Liver (tissue), 9 donors: Measurements from ENCODE around the gene SH3PXD2B. TPM values are rescaled to one million over a fixed set of nuclear protein-coding genes. Genes with fewer than 3 reads are reported as not detected.

ENCODE experiments used
- DNase-seq: peaks from one replicate; pipeline ENCODE4 v3.0.0-alpha.2; 2017; ENCODE audit warnings: low spot score
- H3K27ac ChIP-seq, 2 donors: one replicate each; pipeline ENCODE4 v1.7.0; 2013; ENCODE audit warnings: inconsistent platforms in 2 of 2, low read length in 2 of 2, control low read depth in 1 of 2, low read depth in 1 of 2, mild to moderate bottlenecking in 1 of 2
- H3K27me3 ChIP-seq, 4 donors: one replicate each; pipeline versions ENCODE4 v1.6.1 to v1.7.0; 2013; ENCODE audit warnings: low read length in 3 of 4, inconsistent platforms in 1 of 4, mild to moderate bottlenecking in 1 of 4, moderate library complexity in 1 of 4; ENCODE audit not compliant: control insufficient read depth in 4 of 4, insufficient read depth in 4 of 4
- H3K36me3 ChIP-seq, 4 donors: one replicate each; pipeline versions ENCODE4 v1.6.1 to v1.7.0; 2013; ENCODE audit warnings: low read length in 3 of 4, mild to moderate bottlenecking in 3 of 4, low read depth in 1 of 4, moderate library complexity in 1 of 4; ENCODE audit not compliant: control insufficient read depth in 4 of 4, insufficient read depth in 3 of 4
- H3K4me1 ChIP-seq, 4 donors: one replicate each; pipeline versions ENCODE4 v1.6.1 to v1.7.0; 2013; ENCODE audit warnings: low read length in 3 of 4, mild to moderate bottlenecking in 3 of 4, moderate library complexity in 1 of 4; ENCODE audit not compliant: control insufficient read depth in 4 of 4, insufficient read depth in 4 of 4
- H3K4me3 ChIP-seq, 3 donors: one replicate each; pipeline versions ENCODE4 v1.6.1 to v1.7.0; 2013; ENCODE audit warnings: low read length in 3 of 3, control low read depth in 1 of 3, low read depth in 1 of 3, mild to moderate bottlenecking in 1 of 3
- H3K9ac ChIP-seq, 2 donors: one replicate each; pipeline ENCODE4 v1.7.0; 2013; ENCODE audit warnings: low read length in 2 of 2, mild to moderate bottlenecking in 2 of 2, moderate library complexity in 2 of 2, control low read depth in 1 of 2, low read depth in 1 of 2
- H3K9me3 ChIP-seq, 4 donors: one replicate each; pipeline versions ENCODE4 v1.6.1 to v1.7.0; 2013; ENCODE audit warnings: low read length in 3 of 4; ENCODE audit not compliant: control insufficient read depth in 4 of 4
- CTCF ChIP-seq: fragments of 150-350 bp; IDR thresholded peaks from 2 replicates; pipeline ENCODE4 v1.5.1; 2017; ENCODE audit warnings: improper control_type of control experiment, low read depth, low read length; ENCODE audit not compliant: missing input control
- EGR1 ChIP-seq, 2 donors: IDR thresholded peaks; 2 replicates each; pipeline ENCODE4 v1.6.1; 2016 to 2018; ENCODE audit warnings: antibody characterized with exemption in 2 of 2, low read depth in 2 of 2
- FOXA1 ChIP-seq: IDR thresholded peaks from 2 replicates; pipeline ENCODE4 v1.6.1; 2016; ENCODE audit warnings: antibody characterized with exemption
- FOXA2 ChIP-seq: IDR thresholded peaks from 2 replicates; pipeline ENCODE4 v1.6.1; 2016; ENCODE audit warnings: antibody characterized with exemption
- HNF4A ChIP-seq, 2 donors: conservative IDR thresholded peaks; 2 replicates each; pipeline ENCODE4 v1.6.1; 2016; ENCODE audit warnings: antibody characterized with exemption in 2 of 2, mild to moderate bottlenecking in 2 of 2
- HNF4G ChIP-seq: IDR thresholded peaks from 2 replicates; pipeline ENCODE4 v1.6.1; 2016; ENCODE audit warnings: antibody characterized with exemption
- RAD21 ChIP-seq, 2 donors: IDR thresholded peaks; 2 replicates each; pipeline ENCODE4 v1.6.1; 2016; ENCODE audit warnings: antibody characterized with exemption in 2 of 2, mild to moderate bottlenecking in 2 of 2
- REST ChIP-seq: IDR thresholded peaks from 2 replicates; pipeline ENCODE4 v1.6.1; 2016; ENCODE audit warnings: antibody characterized with exemption, mild to moderate bottlenecking
- RXRA ChIP-seq, 2 donors: IDR thresholded peaks; 2 replicates each; pipeline ENCODE4 v1.6.1; 2017 to 2018; ENCODE audit warnings: antibody characterized with exemption in 2 of 2, mild to moderate bottlenecking in 1 of 2
- SP1 ChIP-seq: IDR thresholded peaks from 2 replicates; pipeline ENCODE4 v1.6.1; 2018; ENCODE audit warnings: antibody characterized with exemption, mild to moderate bottlenecking
- TAF1 ChIP-seq: conservative IDR thresholded peaks from 2 replicates; pipeline ENCODE4 v1.6.1; 2016; ENCODE audit warnings: antibody characterized with exemption, mild to moderate bottlenecking
- YY1 ChIP-seq: IDR thresholded peaks from 2 replicates; pipeline ENCODE4 v1.6.1; 2016; ENCODE audit warnings: antibody characterized with exemption, mild to moderate bottlenecking
- ZBTB33 ChIP-seq: IDR thresholded peaks from 2 replicates; pipeline ENCODE4 v1.6.1; 2016; ENCODE audit warnings: antibody characterized with exemption
- WGBS: extraction: QIAGEN DNeasy Blood & Tissue Kit; methylation state at CpG from one replicate; pipeline ENCODE4 v1.1.7; 2013; 5-methylcytosine and 5-hydroxymethylcytosine counted together
- polyA plus RNA-seq, 2 donors: library from polyadenylated mRNA; stranded (reverse) in 1 of 2; unstranded in 1 of 2; fragments of 200-250 nt in 1 of 2; fragments of >200 nt in 1 of 2; fragmentation: Nextera tagmentation in 1 of 2; extraction: Ambion mirVana in 1 of 2; gene quantifications; one replicate each; pipeline versions ENCODE4 v1.2.1 to v1.2.3, GENCODE V29; 2013 to 2015
- total RNA-seq, 2 donors: library from RNA; depleted of rRNA; stranded (reverse); fragments of >200 nt; gene quantifications; one replicate each; pipeline ENCODE4 v1.2.3, GENCODE V29; 2014
- TF ChIP-seq, protein P1 (sequence below): IDR thresholded peaks from 2 replicates; pipeline ENCODE4 v1.6.1; 2016; ENCODE audit warnings: antibody characterized with exemption
- donor health status: healthy.
- donor health status: healthy.
- donor health status: healthy.
- donor health status: healthy.
- donor health status: healthy.

The SH3PXD2B gene
- total and polyA plus RNA-seq, 4 donors: 1.1 to 3.3 (median 2.2) TPM

DNA sequence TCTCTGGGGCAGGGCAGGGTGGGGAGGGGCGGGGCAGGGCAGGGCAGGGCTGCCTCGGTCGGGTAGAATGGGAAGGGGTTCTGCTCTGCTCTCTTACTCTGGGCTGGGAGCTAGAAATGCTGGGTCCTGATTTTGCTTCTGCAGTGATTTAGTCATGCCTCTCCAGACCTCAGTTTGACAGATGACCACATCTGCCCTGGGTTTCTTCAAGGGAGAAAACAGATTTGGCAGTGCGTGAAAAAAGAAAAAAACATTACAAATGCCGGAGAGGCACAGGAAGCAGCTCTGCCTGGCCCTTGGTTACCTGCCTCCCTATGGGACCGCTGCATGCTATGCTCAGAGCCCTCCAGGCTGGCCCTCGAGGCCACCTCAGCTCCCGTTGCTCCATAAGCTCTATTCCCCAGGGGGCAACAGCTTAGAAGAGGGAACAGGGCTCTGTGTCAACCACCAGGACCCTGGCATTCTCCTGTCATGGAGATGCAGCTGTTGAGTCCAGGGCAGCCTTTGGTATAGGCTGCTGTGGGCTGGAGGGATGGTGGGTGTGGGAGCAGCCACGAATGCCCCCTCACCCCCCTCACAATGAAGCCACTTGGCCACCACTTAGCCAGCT, 117.5 kb downstream of the SH3PXD2B start:
- Histone ChIP-seq H3K9me3 (no peaks in the 10 kb centered on the region), H3K4me1 (no peaks in the 10 kb centered on the region), H3K36me3 (no peaks in the 10 kb centered on the region), H3K27me3 (no peaks in the 10 kb centered on the region), H3K27ac (no peak overlapping the region), H3K4me3 (no peak overlapping the region), H3K9ac (no peak overlapping the region)
- no peak for DNase-seq
- WGBS: 90% methylated on average over 9 of the region's 9 CpGs
- no peak for TF ChIP-seq RXRA (IDR thresholded peaks at IDR 0.05)
- TF ChIP-seq SP1: no peak
- no peak for TF ChIP-seq RAD21 (IDR thresholded peaks at IDR 0.05)
- no peak for TF ChIP-seq ZBTB33
- TF ChIP-seq TAF1: no peak
- TF ChIP-seq CTCF: no peak
- no peak for TF ChIP-seq HNF4G
- TF ChIP-seq, protein P1, sequence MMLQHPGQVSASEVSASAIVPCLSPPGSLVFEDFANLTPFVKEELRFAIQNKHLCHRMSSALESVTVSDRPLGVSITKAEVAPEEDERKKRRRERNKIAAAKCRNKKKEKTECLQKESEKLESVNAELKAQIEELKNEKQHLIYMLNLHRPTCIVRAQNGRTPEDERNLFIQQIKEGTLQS: no peak
- TF ChIP-seq YY1: no peak

GRCh38 chr5:172336264-172336663, 118.1 kb downstream of the SH3PXD2B start:
- no peak for DNase-seq
- H3K4me3 ChIP-seq: no peak overlapping the region

GRCh38 chr5:172335721-172336120, 118.6 kb downstream of the SH3PXD2B start:
- Histone ChIP-seq H3K4me3 (no peak overlapping the region), H3K9me3 (no peaks in the 10 kb centered on the region), H3K36me3 (no peaks in the 10 kb centered on the region), H3K4me1 (no peaks in the 10 kb centered on the region), H3K9ac (no peak overlapping the region), H3K27me3 (no peaks in the 10 kb centered on the region), H3K27ac (no peak overlapping the region)
- WGBS: 91% methylated on average over 4 of the region's 4 CpGs
- DNase-seq: no peak
- TF ChIP-seq REST (no peak), FOXA1 (no peak), FOXA2 (no peak), HNF4A (conservative IDR thresholded peaks at IDR 0.05) (no peak), RAD21 (IDR thresholded peaks at IDR 0.05) (no peak), EGR1 (IDR thresholded peaks at IDR 0.05; ENCODE audit: low read depth in 2 of 2) (no peak), ZBTB33 (no peak)

More at GRCh38 chr5:172336264-172336663, 118.1 kb downstream of the SH3PXD2B start:
- H3K27me3 ChIP-seq: no peaks in the 10 kb centered on the region
- TF ChIP-seq EGR1 (IDR thresholded peaks at IDR 0.05; ENCODE audit: low read depth in 2 of 2): no peak
- TF ChIP-seq SP1: no peak
- no peak for TF ChIP-seq HNF4G
- TF ChIP-seq, protein P1: no peak
- no peak for TF ChIP-seq RAD21 (IDR thresholded peaks at IDR 0.05)
- H3K27ac ChIP-seq: no peak overlapping the region
- H3K9me3 ChIP-seq: no peaks in the 10 kb centered on the region
- no peaks in the 10 kb centered on the region for H3K36me3 ChIP-seq
- H3K4me1 ChIP-seq: no peaks in the 10 kb centered on the region
- H3K9ac ChIP-seq: no peak overlapping the region
- WGBS: 83% methylated on average over 10 of the region's 10 CpGs
